GM21723 (cell line): ENCODE data around the gene PAK4.
"Not testable (repeated sequence)": the region's sequence is repeated elsewhere in the genome, so short reads cannot be mapped to it uniquely, and the experiment has no call there.

Experiments used
- ATAC-seq: cut with Tn5 transposase; IDR thresholded peaks from one replicate; pipeline ENCODE4 v1.9.1; 2021; ENCODE audit warnings: mild to moderate bottlenecking, moderate library complexity; ENCODE audit not compliant: unreplicated experiment

PAK4 gene

GRCh38 chr19:39099341-39099740, 26.2 kb upstream of the PAK4 start:
- no peak for ATAC-seq

DNA sequence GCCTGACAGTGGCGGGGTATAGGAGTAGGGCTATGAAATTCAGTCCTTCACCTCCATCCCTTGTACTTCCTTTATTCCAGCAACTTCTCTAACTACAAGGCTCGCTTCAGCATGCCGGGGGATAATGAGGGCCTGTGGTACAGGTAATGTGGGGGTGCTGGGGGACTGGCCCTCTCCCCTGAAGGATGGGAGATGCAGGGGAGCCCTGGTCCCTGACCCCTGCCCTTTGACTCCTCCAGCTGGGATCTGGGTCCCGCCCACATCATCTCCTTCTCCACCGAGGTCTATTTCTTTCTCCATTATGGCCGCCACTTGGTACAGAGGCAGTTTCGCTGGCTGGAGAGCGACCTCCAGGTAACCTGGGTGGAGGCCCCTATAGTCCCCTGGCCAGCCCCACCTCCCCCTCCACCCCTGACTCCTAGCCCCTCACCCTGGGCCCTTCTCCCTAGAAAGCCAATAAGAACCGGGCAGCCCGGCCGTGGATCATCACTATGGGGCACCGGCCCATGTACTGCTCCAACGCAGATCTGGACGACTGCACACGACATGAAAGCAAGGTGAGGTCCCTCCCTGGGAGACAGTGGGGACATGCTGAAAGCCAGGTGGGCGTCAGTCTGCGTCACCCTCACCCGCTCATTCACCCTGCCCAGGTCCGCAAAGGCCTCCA, 25.0 kb upstream of the PAK4 start:
- no peak for ATAC-seq

GRCh38 chr19:39103151-39103550, 22.4 kb upstream of the PAK4 start:
- no peak for ATAC-seq

- no peak for ATAC-seq
Measured at GRCh38 chr19:39104186-39104596, 21.4 kb upstream of the PAK4 start.

- no peak for ATAC-seq
Measured at GRCh38 chr19:39106194-39106593, 19.4 kb upstream of the PAK4 start.

GRCh38 chr19:39109641-39110040, 15.9 kb upstream of the PAK4 start:
- no peak for ATAC-seq

- ATAC-seq, result no peak
Measured at GRCh38 chr19:39110263-39110967, 15.2 kb upstream of the PAK4 start.

DNA sequence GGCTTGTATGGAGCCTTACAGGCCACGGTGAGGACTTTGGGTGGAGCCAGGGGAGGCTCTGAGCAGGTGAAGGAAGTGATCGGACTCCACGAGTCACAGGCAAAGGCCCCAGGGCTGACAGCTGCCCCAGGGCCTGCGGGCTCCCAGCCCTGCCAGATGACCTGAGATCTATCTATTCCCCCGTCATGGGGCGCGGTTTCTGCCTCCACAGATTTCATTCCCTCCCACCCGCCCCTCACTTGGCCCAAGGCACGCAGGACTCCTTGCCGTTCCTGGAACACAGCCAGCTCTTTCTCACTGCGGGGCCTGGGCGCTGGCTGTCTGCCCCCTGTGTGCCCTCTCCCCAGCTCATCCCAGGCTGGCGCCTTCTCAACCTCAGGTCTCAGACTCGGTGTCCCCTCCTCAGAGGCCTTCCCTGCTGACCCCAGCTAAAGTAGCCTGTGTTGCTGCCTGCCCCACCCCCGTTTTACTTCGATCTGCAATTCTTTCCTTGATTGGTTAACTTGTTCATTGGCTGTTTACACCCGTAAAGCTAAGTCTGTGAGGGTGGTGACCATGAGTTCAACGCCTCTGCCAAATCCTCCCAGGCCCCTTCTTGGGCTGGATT, 13.9 kb upstream of the PAK4 start:
- ATAC-seq, result no peak

- no peak for ATAC-seq
Measured at GRCh38 chr19:39112338-39112890, 13.2 kb upstream of the PAK4 start.

GRCh38 chr19:39113199-39113598, 12.4 kb upstream of the PAK4 start:
- ATAC-seq, result no peak

- ATAC-seq, result no peak
Measured at GRCh38 chr19:39115105-39115847, 10.3 kb upstream of the PAK4 start.

GRCh38 chr19:39117023-39117422, 8.6 kb upstream of the PAK4 start:
- ATAC-seq, result not testable (repeated sequence)

DNA sequence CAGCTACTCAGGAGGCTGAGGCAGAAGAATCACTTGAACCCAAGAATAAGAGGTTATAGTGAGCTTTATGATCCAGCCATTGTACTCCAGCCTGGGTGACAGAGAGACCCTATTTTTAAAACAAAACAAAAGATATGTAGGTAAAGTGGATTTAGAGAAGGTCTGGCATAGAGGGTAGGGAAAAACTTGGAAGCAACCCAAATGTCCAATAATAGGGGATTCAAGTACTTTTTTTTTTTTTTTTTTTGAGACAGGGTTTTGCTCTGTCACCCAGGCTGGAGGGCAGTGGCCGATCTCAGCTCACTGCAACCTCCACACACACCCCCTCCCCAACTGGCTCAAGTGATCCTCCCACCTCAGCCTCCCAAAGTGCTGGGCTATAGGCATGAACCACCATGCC, 5.8 kb upstream of the PAK4 start:
- no peak for ATAC-seq

DNA sequence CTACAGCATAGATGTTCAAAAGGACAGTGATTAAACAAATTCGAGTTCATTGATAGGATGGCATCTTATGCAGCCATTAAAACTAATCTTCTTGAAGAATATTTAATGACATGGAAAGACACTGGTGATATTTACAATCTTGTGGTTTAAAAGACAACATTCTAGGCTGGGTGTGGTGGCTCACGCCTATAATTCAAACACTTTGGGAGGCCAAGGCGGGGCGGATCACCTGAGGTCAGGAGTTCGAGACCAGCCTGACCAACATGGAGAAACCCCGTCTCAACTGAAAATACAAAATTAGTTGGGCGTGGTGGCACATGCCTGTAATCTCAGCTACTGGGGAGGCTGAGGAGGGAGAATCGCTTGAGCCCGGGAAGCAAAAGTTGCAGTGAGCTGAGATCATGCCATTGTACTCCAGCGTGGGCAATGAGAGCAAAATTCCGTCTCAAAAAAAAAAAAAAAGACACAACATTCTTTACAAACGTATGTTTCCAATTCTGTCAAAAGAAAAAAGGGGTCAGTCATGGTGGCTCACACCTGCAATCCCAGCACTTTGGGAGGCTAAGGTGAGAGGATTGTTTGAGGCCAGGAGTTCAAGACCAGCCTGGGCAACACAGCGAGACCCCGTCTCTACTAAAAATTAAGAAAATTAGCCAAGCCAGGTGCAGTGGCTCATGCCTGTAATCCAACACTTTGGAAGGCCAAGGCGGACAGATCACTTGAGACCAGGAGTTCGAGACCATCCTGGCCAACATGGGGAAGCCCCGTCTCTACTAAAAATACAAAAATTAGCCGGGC, 2.5 kb upstream of the PAK4 start:
- no peak for ATAC-seq

- no peak for ATAC-seq
Measured at GRCh38 chr19:39124136-39124764, 1.3 kb upstream of the PAK4 start.

GRCh38 chr19:39125199-39125553, 410 bp upstream of the PAK4 start:
- ATAC-seq, result no peak

DNA sequence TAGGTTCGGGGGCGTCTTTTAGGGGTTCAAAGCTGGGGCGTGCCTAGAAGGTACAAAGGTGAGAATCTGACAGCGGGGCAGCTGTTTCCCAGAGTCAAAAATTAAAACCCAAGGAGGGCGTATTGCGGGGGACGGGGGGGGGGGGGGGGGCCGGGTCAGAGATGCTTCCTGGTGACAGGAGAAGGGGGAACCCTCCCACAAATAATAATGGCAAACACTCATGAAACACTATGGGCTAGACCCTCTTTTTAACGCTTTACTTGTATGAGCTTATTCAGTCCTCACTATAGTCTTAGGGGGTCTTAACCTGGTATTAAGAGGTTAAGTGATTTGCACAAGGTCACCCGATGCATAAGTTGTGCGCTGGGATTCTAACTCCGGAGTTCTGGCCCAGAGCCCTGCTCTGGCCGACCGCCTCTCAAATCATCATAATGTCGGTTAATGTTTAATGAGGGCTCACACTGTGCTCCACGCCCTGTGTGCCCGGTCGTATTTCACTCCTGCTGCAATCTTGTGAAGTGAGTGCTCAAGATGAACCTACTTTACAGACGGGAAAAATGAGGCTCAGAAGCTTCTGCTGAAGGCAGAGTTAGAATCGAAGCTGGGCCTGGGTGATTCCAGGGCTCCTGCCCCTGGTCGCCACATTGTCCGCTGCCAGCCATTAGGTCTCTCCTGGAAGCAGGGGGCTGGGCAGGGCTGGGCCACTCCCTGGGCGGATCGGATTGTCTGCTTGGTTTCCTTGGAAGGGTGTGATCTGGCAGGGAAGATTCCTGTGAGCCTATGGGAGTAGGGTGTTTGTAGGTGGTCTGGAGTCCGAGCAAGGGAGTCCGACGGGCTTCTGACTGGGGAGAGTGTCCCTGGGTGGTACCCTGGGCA, 964 bp downstream of the PAK4 start:
- no peak for ATAC-seq

DNA sequence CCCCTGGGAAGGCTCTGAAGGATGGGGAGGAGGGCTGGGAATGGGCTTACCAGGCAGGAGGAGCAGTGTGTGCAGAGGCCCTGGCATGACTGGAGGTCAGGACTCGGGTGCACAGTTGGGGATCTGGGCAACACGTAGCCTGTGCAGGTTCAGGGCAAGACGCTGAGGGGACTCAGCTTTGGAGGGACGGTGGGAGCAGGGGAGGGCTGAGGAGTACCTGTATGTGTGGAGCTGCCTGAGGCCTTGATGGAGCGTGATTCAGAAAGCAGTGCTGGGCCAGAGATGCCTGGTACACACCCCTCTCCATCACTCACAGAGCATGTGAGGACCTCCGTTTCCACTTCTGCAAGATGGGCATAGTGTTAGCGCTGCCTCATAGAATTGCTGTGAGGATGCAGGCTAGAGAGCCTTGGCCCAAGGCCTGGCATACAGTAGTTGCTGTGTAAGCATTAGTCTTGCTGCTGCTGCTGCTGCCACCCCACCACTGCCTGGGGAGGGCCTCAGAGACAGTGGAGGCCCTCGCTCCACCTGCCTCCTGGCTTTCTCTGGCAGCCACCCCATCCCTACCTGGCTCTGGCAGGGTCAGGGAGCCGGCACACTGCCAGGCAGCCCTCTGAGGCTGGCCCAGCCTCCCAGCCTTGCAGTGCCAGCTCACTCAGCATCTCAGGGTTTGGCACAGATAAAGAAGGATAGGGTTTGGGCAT, 2.4 kb downstream of the PAK4 start:
- ATAC-seq, result no peak
